HTR-8/SVneo (cell line): ENCODE measurements around the gene GTF2H1.
A peak's percentile ranks its signal among the peaks of the same experiment; 100 is the strongest.

Experiments
- DNase-seq: peaks from one replicate; pipeline ENCODE4 v3.0.0; 2011; ENCODE audit warnings: low spot score, mixed read lengths; ENCODE audit not compliant: insufficient read length
- FAIRE-seq: peaks from 2 replicates; lab custom pipeline; 2011; peaks lifted over from hg19 to GRCh38; lab: Jason Lieb, UNC

Gene GTF2H1

DNA sequence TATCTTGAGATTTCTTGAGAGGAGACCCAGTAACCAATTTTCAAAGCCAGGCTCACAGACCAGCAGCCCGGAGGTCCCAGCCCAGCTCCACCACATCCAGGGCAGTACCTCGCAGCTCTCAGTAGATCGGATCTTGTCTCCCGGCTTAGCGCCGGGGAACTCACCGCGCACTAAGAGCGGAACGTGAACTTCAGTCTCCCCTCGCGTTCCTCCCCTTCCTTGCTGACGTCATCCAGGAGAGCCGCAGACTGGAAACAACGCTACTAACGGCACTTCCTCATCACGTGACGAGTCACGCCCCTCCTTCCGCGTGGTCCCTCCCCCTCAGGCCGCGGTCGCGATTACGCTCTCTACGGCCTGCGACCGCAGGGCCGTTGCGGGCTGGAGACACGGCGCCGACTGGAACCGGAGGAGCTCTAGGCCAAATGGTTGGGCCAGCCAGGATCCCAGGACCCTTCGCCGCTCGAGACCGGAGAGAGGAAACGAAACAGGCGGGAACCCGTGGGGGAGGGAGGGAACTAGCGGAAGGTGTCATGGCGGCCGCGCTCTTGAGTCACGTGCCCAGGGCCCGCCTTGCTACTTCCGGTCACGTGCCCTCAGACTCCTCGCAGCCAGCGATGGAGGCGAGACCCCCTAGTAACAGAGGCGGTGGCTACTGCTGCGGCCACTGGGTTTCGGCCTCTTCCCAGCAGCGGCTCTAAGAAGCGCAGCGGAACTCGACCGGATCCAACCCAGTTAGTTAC, at the start of gene GTF2H1, which contains the start of gene HPS5:
Gene GTF2H1, plus strand, starts transcription at position 599 of the 743 bp plus-strand sequence. CDS start 10,508 bp downstream, outside the sequence.
Gene HPS5, minus strand, starts transcription at position 172 of the 743 bp plus-strand sequence. CDS start 4,282 bp downstream, outside the sequence.
- DNase-seq, result peak; percentile 98
- peak; percentile 99 for FAIRE-seq

DNA sequence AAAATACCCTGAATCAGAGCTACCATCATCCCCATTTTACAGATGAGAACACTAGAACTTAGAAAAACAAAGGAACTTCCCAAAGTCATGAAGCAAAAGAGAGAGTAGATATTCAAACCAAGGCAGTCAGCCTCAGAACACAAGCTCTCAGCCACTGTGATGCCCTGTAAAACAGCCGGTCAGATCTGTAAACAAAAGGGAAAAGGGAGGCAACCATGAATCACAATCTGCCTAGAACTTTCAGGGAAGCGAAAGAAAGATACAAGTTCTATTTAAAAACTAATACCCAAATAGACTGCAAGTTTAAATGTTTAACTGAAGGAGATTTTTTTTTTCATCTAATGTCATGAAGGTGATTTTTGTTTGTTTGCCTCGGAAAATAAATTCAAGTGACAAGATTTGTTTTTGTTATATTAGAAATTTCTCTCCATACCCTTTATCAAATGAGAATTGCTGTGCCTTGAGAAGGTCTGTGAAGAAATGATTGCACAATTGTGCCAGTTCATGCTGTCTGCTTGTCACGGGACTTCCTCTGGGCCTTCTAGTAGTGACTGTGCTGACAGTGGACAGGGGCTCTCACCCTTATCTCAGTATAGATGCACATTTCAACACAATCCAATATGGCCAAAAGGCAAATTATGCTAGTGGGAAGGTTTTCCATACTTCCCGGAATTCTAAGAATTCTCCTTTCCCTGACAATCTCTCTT, 44.6 kb upstream of the GTF2H1 start:
- DNase-seq, result no peak
- FAIRE-seq, result no peak

DNA sequence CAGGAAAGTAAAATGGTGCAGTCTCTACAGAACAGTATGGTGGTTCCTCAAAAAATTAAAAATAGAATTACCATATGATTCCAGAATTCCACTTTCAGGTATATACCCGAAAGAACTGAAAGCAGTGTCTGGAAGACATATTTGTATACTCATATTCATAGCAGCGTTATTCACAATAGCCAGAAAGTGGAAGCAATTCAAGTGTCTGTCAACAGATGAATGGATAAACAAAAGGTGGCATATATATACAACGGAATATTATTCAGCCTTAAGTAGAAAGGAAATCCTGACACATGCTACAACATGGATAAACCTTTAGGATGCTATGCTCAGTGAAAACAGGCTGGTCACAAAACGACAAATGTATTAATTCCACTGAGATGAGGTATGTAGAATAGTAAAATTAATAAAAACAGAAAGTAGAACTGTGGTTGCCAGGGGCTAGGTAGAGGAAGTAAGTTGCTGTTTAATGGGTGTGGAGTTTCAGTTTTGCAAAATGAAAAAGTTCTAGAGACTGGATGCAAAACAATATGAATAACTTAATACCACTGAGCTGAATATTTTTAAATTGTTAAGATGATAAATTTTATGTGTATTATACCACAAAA, 41.8 kb upstream of the GTF2H1 start:
- no peak for FAIRE-seq
- DNase-seq, result no peak

DNA sequence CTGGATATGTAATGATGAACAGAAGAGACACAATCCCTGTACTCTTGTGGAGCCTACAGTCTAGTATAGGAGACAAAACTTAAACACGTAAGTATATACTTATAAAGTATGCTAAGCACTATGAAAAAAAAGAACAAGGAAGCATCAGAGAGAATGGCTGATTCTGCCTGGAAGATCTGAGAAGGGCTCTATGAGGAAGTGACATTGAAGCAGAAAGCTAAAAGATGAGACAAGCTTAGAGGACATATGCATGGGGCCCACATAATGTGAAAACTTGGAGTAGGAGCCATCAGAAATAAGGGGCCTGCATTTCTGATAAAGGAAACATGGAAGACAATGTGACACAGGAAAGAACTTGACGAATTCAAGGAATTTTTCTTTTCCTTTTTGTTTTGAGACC, 39.7 kb upstream of the GTF2H1 start:
- DNase-seq (no peak), FAIRE-seq (no peak)

DNA sequence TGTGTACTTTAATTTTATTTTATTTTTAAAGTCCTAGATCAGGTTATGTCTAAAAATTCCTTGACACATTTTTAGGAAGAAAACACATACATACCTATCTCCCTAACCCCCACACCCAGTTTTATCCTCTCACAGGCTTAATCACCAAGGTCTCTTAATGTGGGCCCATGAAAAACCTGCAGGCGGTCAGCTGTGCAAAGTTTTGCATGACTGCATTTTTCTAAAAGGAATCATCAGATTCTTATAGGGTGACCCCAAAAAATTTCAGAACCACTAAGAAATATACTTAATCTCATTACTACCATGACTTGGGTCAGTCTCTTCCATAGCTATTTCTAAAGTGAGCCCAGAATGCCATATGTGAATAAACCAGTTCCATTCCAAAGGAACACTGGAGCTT, 36.5 kb upstream of the GTF2H1 start:
- DNase-seq (no peak), FAIRE-seq (no peak)

DNA sequence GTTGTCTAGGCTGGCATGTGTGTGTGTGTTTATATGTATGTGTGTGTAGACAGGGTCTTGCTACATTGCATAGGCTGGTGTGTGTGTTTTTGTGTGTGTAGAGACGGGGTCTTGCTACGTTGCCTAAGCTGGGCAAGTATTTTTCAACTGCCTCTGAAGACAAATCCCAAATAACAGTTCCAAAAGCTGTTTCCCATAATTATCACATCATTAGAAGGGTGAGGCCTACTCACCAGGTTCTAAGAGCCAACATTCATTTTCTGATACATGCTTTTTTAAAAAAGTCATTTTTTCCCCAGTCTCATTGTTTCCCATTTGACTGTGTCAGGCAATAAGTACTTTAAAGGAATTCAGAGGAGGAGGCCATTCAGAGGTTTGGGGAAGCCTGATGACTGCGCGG, 33.5 kb upstream of the GTF2H1 start:
- DNase-seq, result no peak

DNA sequence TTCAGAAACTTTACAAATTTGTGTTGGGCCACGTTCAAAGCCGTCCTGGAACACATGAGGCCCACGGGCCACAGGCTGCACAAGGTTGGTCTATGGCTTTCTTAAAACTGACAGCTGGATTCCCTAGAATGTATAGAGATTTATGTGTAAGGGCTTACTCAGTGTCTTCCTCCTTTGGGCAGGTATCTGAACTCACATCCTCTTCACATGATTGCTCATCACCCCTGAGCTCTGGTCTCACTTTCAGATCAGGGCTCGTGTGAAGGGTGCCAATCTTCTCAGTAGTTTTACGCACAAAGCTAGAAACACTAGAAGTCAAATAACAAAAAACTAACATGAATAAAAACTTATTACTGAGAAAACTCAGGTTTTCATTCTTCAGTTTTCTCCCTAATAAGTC, 27.5 kb upstream of the GTF2H1 start:
- FAIRE-seq, result no peak

More for the DNA sequence above, 33.5 kb upstream of the GTF2H1 start:
- no peak for FAIRE-seq

DNA sequence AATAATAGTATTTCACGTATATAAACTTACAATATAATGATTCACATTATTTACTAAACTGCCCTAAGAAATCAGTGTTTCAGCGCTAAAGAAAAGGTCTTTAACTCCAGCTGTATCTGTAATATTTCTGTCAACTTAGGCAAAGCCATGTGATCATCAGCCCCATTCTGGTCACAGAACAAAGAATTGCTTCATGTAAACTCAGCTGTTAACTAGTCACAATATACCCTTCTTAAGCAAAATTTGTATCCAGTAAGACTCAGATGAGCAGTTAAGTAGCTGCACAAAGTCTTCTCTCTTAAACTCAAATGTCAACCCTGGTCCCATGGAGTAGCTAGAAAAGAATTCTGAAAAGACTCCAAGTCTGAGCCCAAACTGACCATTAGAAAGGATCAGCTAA, 27.1 kb upstream of the GTF2H1 start:
- no peak for DNase-seq
- no peak for FAIRE-seq

More for the DNA sequence above, 27.5 kb upstream of the GTF2H1 start:
- DNase-seq, result no peak

DNA sequence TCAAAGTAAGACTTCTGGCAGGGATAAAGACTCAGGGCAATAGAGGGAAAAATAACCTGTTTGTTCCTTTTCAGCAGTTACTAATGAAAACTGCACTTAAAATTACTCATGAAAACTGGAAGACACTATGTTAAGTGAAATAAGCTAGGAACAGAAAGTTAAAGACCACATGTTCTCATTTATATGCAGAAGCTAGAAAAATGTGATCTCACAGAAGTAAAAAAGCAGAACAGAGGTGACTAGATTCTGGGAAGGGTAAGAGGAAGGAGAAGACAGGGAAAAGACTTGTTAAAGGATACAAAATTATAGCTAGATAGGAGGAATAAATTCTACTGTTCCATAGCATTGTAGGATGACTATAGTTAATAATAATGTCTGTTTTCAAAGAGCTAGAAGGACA, 22.6 kb upstream of the GTF2H1 start:
- FAIRE-seq (no peak), DNase-seq (no peak)

DNA sequence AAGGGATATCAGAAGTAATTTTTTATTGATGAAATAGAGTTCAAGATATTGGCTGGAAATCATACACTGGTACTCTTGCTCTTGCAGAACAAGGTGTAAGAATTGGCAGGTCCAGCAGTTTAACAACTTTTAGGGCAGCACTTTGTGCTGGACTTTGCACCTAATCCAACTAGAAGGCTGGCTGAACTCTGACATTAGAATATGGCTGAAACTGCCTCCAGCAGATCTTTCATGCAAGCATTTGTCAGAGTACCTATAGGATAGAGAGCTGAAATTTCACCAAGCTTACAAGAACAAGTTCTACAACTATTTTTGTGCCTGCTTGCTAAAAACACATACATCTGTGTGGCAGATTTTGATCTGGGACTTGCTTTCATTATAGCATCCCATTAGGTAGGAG, 17.6 kb upstream of the GTF2H1 start:
- FAIRE-seq (no peak), DNase-seq (no peak)

DNA sequence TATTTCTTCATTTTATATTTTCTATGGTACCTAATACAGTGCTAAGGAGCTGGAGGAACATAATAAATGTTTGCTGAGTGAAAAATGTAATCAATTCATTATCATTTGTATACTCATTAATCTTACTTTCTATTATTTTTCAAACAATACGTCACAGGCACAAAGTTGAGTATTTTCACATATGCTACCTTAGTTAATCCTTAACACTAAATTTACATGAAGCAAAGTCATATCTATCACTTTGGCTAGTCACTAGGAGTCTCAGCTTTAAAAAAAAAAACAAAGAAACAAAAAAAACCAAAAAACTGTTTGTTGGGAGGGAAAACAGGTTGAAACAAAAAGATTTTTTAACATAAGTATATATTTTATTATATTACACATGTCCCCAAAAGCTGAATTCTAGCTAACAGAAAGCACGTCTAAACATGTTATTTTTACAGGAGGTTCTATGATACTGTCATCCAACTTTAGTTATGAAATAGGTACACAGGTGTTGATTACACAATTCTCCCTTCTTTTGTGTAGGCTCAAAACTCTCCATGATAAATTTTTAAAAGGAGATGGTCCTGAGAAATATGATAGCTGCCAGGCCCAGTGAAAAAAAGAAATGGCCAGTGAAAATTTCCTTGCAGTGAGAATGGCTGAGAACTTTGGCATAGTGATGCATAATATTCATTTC, 14.8 kb upstream of the GTF2H1 start:
- no peak for FAIRE-seq
- DNase-seq, result no peak

DNA sequence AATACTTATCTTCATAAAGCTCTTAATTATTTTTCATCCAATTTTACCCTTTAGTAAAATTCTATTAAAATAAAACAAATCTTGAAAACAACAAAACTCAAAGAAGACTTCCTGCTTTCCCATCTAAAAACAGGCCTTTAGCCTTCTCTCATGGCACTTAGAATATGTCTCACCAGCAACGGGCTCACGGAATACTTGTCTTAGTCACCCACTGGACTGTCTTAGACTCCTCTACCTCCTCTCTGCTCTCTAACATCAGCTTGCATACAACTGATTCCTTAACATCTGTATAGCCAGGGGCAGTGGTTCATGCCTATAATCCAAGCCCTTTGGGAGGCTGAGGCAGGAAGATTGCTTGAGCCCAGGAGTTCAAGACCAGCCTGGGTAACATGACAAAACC, 14.1 kb upstream of the GTF2H1 start:
- DNase-seq (no peak), FAIRE-seq (no peak)

DNA sequence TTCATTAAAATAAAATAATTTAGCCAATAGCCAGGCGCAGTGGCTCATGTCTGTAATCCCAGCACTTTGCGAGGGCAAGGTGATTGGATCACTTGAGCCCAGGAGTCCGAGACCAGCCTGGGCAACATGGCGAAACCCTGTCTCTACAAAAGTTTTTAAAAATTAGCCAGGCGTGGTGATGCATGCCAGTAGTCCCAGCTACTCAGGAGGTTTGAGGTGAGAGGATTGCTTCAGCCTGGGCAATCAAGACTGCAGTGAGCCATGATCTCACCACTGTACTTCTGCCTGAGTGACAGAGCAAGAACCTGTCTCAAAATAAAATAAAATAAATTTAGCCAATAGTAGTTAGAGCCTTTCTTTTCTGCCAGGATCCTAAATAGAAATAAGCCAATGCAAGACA, 12.7 kb upstream of the GTF2H1 start:
- FAIRE-seq, result no peak
- DNase-seq, result no peak

DNA sequence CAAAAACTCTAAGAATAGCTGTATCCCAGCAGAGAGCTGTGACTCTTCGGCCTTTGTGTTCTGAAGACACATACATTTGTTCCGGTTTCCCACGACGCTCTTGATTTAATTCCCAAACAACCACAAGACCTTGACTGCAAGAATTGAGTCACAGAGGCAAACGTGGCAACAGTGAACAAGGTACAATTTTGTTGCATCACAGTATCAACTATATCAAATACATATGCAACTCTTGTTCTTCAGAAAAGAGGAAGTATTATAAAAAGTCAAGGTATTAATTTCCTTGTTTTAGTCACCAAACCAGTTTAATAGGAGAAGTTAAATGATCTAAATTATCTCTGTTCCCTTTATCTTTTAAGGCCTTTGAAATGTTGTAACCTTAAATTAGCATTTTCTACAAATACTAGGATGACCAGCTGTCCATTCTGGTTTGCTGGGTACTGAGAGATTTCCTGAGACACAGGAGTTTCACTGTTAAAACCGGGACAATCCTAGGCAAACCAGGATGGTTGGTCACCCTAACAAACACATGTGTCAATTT, 11.5 kb upstream of the GTF2H1 start:
- DNase-seq (no peak), FAIRE-seq (no peak)

DNA sequence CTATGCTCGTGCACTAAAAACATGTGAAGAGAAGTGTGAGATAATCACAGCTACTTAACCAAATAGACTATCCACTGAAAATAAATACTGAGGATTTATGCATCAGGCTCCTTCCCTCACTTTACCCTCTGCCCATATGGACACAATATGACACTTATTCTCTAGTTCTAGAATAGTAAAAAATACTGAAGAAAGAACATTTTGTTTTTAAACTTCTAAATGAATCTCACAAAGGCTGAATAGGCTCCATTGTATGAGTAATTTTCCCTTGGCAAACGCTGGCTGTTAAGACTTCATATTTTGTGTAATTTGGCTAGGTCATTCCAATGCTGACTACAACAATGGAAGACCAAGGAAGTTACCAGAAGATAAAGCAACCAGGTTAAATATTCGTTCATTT, 10.4 kb upstream of the GTF2H1 start:
- DNase-seq (no peak), FAIRE-seq (no peak)

DNA sequence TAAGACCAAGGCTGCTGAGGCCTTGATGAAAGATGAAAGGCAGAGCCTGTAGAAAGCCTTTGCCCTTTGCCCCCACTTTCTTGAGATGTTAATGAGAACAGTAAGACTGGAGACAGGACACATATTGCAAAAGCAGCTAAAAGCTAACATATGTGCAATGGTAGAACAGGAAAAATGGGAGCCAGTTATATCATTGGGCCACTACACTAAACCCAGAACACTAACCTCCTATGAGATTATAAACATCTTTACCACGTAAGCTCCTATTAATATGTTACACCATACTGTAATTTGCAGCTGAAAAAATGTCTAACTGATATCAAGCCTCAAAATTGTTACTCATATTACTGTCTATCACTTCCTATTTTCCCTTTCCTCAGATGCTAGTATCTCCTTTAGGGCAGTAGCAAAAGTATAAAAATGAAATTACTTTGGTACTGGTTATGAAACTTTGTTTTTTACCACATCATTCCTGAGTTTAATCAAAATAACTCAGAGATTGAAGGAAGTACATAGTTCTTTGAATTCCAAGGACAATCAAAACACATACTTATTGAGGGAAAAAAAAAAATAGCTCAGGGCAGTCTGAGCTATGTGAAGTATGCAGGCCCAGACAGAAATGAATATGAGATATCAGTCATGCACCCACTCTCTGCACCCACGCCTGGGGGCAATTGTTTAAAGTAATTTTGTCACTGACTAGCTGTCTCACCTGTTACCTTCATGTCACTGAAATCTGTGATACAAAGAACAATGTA, 9.5 kb upstream of the GTF2H1 start:
- peak; percentile 9 for FAIRE-seq
- DNase-seq, result peak; percentile 40

DNA sequence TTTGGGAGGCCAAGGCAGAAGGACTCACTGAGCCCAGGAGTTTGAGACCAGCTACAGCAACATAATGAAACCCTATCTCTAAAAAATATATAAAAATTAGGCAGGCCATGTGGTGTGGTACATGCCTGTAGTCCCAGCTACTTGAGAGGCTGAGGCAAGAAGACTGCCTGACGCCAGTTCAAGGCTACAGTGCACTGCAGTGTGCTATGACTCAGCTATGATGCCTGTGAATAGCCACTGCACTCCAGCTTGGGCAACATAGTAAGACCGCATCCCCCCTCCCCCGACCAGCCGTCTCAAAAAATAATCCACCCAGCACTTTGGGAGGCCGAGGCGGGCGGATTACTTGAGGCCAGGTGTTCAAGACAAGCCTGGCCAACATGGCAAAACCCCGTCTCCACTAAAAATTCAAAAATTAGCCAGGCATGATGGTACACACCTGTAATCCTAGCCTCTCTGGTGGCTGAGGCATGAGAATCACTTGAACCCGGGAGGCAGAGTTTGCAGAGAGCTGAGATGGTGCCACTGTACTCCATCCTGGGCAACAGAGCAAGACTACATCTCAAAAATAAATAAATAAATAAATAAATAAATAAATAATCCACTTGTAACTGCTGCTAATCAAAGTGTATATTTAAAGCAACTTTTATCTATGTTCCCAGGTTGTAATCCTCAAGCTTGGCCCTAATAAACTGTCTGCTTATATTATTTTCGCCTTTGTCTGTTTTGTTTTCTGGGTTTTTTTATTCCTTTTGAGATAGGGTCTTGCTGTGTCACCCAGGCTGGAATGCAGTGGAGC, 8.2 kb upstream of the GTF2H1 start:
- DNase-seq, result no peak
- FAIRE-seq, result no peak

DNA sequence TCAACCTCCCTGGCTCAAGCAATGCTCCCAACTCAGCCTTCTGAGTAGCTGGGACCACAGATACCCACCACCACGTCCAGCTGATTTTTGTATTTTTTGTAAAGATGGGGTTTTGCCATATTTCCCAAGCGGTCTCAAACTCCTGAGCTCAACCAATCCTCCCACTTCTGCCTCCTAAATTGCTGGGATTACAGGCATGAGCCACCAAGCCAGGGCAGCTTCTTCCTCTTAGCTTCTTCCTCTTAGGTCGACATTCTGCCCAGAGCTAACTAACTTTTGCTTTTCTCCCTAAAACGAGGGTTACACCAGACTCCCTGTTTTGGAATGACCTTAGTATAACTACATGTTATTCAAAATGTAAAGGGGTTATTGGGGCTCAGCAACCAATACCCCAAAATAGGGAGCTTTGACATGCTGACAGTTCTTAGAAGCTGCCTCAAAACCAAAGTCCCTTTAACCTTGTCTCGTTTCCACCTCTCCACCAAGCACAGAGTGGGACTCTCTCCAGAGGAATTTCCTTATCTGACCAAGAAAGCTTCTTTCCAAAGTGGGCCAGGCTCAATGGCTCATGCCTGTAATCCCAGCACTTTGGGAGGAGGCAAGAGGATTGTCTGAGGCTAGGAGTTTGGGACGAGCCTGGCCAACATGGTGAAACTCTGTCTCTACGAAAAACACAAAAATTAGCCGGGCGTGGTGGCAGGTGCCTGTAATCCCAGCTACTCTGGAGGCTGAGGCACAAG, 7.4 kb upstream of the GTF2H1 start:
- FAIRE-seq, result no peak
- DNase-seq, result no peak
